HCT116 (cell line): Measurements from ENCODE around the gene GMDS. TPM values are rescaled to one million over a fixed set of nuclear protein-coding genes. Genes with fewer than 3 reads are reported as not detected.
A peak's percentile ranks its signal among the peaks of the same experiment; 100 is the strongest.

Experiments used
- ATAC-seq: fragments of 200-7000 bp; cut with Tn5 transposase; 2 replicates; pipeline ENCODE4 v1.9.1; 2020; ENCODE audit warnings: mild to moderate bottlenecking, moderate library complexity
- BruUV-seq: library from RNA; stranded (reverse); fragments of 400-500 nt; replicated peaks from 2 replicates; lab custom pipeline; 2021; lab: Mats Ljungman, UMichigan
- CTCF ChIA-PET: fragments of 300-600 bp; sonication (Branson Sonifier 250); formaldehyde crosslinking; loops from one replicate; lab custom pipeline; 2021; ENCODE audit warnings: antibody characterized with exemption; lab: Charles Lee
- POLR2A ChIA-PET: fragments of 300-600, 350-600 bp; sonication (Branson Sonifier 250); formaldehyde crosslinking; loops from one replicate; lab custom pipeline; 2021; ENCODE audit warnings: antibody characterized with exemption; lab: Charles Lee
- RAD21 ChIA-PET, 2 experiments: fragments of 300-600 bp; sonication (Branson Sonifier 250); formaldehyde crosslinking; loops; one replicate each; lab custom pipeline; 2023; ENCODE audit warnings: low total read pairs in 2 of 2; ENCODE audit not compliant: uncharacterized antibody in 2 of 2, unreplicated experiment in 2 of 2, low non-redundant PET in 1 of 2; lab: Charles Lee
- DNase-seq: peaks from one replicate; pipeline ENCODE4 v3.0.0-alpha.2; 2010; ENCODE audit warnings: low read depth, low spot score
- H2AFZ ChIP-seq: fragments of 200-600 bp; shearing (Covaris generic), sonication (generic); 2 replicates; pipeline ENCODE4 v1.6.1; 2017; ENCODE audit warnings: low read depth, mixed run types, mixed read lengths, antibody characterized with exemption, low read length; ENCODE audit not compliant: poor library complexity, severe bottlenecking
- H3K27ac ChIP-seq: 2 replicates; pipeline ENCODE4 v1.5.1; 2012; ENCODE audit warnings: low read depth, low read length
- H3K27me3 ChIP-seq: fragments of 200-600 bp; sonication (generic); 2 replicates; pipeline ENCODE4 v1.6.1; 2016; ENCODE audit warnings: mixed run types, low read length, mixed read lengths; ENCODE audit not compliant: insufficient read depth
- H3K36me3 ChIP-seq, 2 experiments: fragments of 200-500 bp in 1 of 2; fragments of 200-600 bp in 1 of 2; sonication (Bioruptor generic) in 1 of 2; sonication (generic) in 1 of 2; 2 replicates each; pipeline versions ENCODE4 v1.5.1 to v1.6.1; 2014 to 2016; ENCODE audit warnings: low read length in 2 of 2, inconsistent platforms in 1 of 2, mixed read lengths in 1 of 2, mixed run types in 1 of 2; ENCODE audit not compliant: insufficient read depth in 2 of 2, control insufficient read depth in 1 of 2
- H3K4me1 ChIP-seq, 2 experiments: fragments of 200-600 bp in 1 of 2; sonication (generic) in 1 of 2; 2 replicates each; pipeline versions ENCODE4 v1.5.1 to v1.6.1; 2012 to 2017; ENCODE audit warnings: low read length in 2 of 2, inconsistent platforms in 1 of 2, mild to moderate bottlenecking in 1 of 2, mixed read lengths in 1 of 2, mixed run types in 1 of 2, moderate library complexity in 1 of 2; ENCODE audit not compliant: insufficient read depth in 2 of 2, control insufficient read depth in 1 of 2
- H3K4me2 ChIP-seq: fragments of 200-600 bp; sonication (generic); 2 replicates; pipeline ENCODE4 v1.6.1; 2017; ENCODE audit warnings: mixed run types, low read length, mixed read lengths
- H3K4me3 ChIP-seq, 2 experiments: fragments of 200-600 bp in 1 of 2; sonication (generic) in 1 of 2; replicated peaks in 1 of 2; 2 replicates each; pipeline ENCODE4 v1.5.1; 2011 to 2016; ENCODE audit warnings: low read length in 2 of 2, control low read depth in 1 of 2, low read depth in 1 of 2, mild to moderate bottlenecking in 1 of 2, mixed read lengths in 1 of 2, mixed run types in 1 of 2
- H3K79me2 ChIP-seq: fragments of 200-600 bp; sonication (generic); 2 replicates; pipeline ENCODE4 v1.6.1; 2017; ENCODE audit warnings: mild to moderate bottlenecking, mixed run types, low read length, moderate library complexity, mixed read lengths; ENCODE audit not compliant: insufficient read depth
- H3K9ac ChIP-seq: fragments of 200-600 bp; sonication (generic); 2 replicates; pipeline ENCODE4 v1.6.1; 2016; ENCODE audit warnings: low read length, mixed read lengths
- H3K9me2 ChIP-seq: fragments of 200-600 bp; sonication (generic), shearing (Covaris generic); 2 replicates; pipeline ENCODE4 v1.6.1; 2017; ENCODE audit warnings: mixed run types, mild to moderate bottlenecking, moderate library complexity; ENCODE audit not compliant: insufficient read depth
- H3K9me3 ChIP-seq, 2 experiments: fragments of 200-500 bp in 1 of 2; fragments of 200-600 bp in 1 of 2; sonication (Bioruptor generic) in 1 of 2; sonication (generic) in 1 of 2; 2 replicates each; pipeline ENCODE4 v1.6.1; 2014 to 2017; ENCODE audit warnings: low read length in 2 of 2, mixed read lengths in 2 of 2, inconsistent platforms in 1 of 2, low read depth in 1 of 2, mild to moderate bottlenecking in 1 of 2, mixed run types in 1 of 2, moderate library complexity in 1 of 2; ENCODE audit not compliant: control insufficient read depth in 1 of 2, insufficient read depth in 1 of 2
- H4K20me1 ChIP-seq: fragments of 200-600 bp; sonication (generic), shearing (Covaris generic); 2 replicates; pipeline ENCODE4 v1.6.1; 2017; ENCODE audit warnings: mixed run types, mild to moderate bottlenecking, moderate library complexity; ENCODE audit not compliant: insufficient read depth
- CBX3 ChIP-seq: IDR thresholded peaks from 2 replicates; pipeline ENCODE4 v1.6.1; 2012; ENCODE audit warnings: low read depth
- CEBPB ChIP-seq: IDR thresholded peaks from 2 replicates; pipeline ENCODE4 v1.6.1; 2012; ENCODE audit warnings: low read depth
- ELF1 ChIP-seq: IDR thresholded peaks from 2 replicates; pipeline ENCODE4 v1.6.1; 2012; ENCODE audit warnings: low read depth, borderline replicate concordance
- EZH2 ChIP-seq: fragments of 200-600 bp; sonication (generic); IDR thresholded peaks from 2 replicates; pipeline ENCODE4 v1.6.1; 2017; ENCODE audit warnings: antibody characterized with exemption, mixed run types
- ZNF274 ChIP-seq: fragments of 200-500 bp; sonication (Bioruptor generic); IDR thresholded peaks from 2 replicates; pipeline ENCODE4 v1.6.1; 2014; ENCODE audit warnings: mild to moderate bottlenecking, low read depth, low read length, inconsistent platforms
- intact Hi-C: fragments of 100-400 bp; cut with micrococcal nuclease; formaldehyde crosslinking; loops from 2 replicates; pipeline ENCODE4 v1.10.0; 2022
- total RNA-seq: library from RNA; stranded (reverse); gene quantifications from one replicate; pipeline ENCODE4 v1.2.1, GENCODE V29; 2021; ENCODE audit not compliant: unreplicated experiment
- TF ChIP-seq, protein P1 (sequence below): IDR thresholded peaks from 2 replicates; pipeline ENCODE4 v1.6.1; 2011; ENCODE audit warnings: mild to moderate bottlenecking, low read length, moderate library complexity; ENCODE audit not compliant: insufficient replicate concordance; ENCODE audit errors: extremely low read depth
- TF ChIP-seq, protein P2 (sequence below), 3 experiments: fragments of 200-600 bp in 1 of 3; sonication (generic) in 1 of 3; IDR thresholded peaks in 2 of 3; conservative IDR thresholded peaks in 1 of 3; 2 replicates each; pipeline ENCODE4 v1.5.1; 2012 to 2017; ENCODE audit warnings: low read depth in 2 of 3, low read length in 2 of 3, antibody characterized with exemption in 1 of 3, borderline replicate concordance in 1 of 3, control low read depth in 1 of 3, mild to moderate bottlenecking in 1 of 3, mixed read lengths in 1 of 3, mixed run types in 1 of 3, moderate library complexity in 1 of 3; ENCODE audit not compliant: insufficient read depth in 1 of 3

GMDS gene
- total RNA-seq, 1 experiment from 2014 or later: 34.4 TPM

DNA sequence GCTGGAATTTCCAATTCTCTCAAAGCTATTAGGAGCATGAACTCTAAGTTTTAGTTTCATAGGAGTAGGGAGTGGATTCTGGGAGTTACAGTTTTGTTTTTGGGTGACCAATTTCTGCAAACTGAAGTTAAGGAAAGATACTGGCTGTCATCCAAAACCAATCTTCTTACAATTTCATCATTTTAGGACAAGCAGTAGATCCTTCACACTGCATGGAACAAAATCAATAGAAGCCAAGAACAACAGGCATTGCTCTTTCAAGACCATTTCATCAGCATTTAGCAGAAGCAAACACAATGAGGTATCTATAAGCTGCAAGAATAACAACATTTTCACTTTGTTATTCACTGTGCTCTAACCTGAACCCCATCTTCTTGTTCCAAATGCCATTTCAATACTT lies 173.0 kb downstream of the GMDS start:
- ChIA-PET POLR2A (no interaction called here), RAD21 (no interaction called here), CTCF (no interaction called here)
- Histone ChIP-seq H4K20me1 (no peaks in the 10 kb centered on the region), H3K27me3 (no peaks in the 10 kb centered on the region), H3K9ac (no peak overlapping the region), H3K9me3 (no peaks in the 10 kb centered on the region), H3K4me3 (no peak overlapping the region), H3K4me2 (no peak overlapping the region), H3K79me2 (no peaks in the 10 kb centered on the region), H2AFZ (no peak overlapping the region), H3K9me2 (no peaks in the 10 kb centered on the region), H3K27ac (no peak overlapping the region), H3K36me3 (no peaks in the 10 kb centered on the region), H3K4me1 (peaks cover 0 to 2% of the 10 kb centered on the region in 2 experiments; a peak in 1 of 4 replicates)
- intact Hi-C loops: no loop called here
- no peak for DNase-seq
- no TSS peak for BruUV-seq
- ATAC-seq: no peak
- TF ChIP-seq EZH2: no peak
- TF ChIP-seq CBX3: no peak
- no peak for TF ChIP-seq ZNF274
- TF ChIP-seq, protein P1, sequence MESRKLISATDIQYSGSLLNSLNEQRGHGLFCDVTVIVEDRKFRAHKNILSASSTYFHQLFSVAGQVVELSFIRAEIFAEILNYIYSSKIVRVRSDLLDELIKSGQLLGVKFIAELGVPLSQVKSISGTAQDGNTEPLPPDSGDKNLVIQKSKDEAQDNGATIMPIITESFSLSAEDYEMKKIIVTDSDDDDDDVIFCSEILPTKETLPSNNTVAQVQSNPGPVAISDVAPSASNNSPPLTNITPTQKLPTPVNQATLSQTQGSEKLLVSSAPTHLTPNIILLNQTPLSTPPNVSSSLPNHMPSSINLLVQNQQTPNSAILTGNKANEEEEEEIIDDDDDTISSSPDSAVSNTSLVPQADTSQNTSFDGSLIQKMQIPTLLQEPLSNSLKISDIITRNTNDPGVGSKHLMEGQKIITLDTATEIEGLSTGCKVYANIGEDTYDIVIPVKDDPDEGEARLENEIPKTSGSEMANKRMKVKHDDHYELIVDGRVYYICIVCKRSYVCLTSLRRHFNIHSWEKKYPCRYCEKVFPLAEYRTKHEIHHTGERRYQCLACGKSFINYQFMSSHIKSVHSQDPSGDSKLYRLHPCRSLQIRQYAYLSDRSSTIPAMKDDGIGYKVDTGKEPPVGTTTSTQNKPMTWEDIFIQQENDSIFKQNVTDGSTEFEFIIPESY: no peak
- TF ChIP-seq CEBPB: peak; percentile 28; the same call in 1 of the 2 replicates
- no peak for TF ChIP-seq ELF1
- TF ChIP-seq, protein P2, sequence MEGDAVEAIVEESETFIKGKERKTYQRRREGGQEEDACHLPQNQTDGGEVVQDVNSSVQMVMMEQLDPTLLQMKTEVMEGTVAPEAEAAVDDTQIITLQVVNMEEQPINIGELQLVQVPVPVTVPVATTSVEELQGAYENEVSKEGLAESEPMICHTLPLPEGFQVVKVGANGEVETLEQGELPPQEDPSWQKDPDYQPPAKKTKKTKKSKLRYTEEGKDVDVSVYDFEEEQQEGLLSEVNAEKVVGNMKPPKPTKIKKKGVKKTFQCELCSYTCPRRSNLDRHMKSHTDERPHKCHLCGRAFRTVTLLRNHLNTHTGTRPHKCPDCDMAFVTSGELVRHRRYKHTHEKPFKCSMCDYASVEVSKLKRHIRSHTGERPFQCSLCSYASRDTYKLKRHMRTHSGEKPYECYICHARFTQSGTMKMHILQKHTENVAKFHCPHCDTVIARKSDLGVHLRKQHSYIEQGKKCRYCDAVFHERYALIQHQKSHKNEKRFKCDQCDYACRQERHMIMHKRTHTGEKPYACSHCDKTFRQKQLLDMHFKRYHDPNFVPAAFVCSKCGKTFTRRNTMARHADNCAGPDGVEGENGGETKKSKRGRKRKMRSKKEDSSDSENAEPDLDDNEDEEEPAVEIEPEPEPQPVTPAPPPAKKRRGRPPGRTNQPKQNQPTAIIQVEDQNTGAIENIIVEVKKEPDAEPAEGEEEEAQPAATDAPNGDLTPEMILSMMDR (IDR thresholded peaks at IDR 0.05 in 2 of 3, conservative IDR thresholded peaks at IDR 0.05 in 1 of 3; ENCODE audit: borderline replicate concordance in 1 of 3, insufficient read depth in 1 of 3, low read depth in 2 of 3, low read length in 2 of 3): no peak
